Astrocyte (in vitro differentiated cells and primary cell): Measurements from ENCODE around the gene OR13F1. TPM values are rescaled to one million over a fixed set of nuclear protein-coding genes. Genes with fewer than 3 reads are reported as not detected.
"Not testable (repeated sequence)": the region's sequence is repeated elsewhere in the genome, so short reads cannot be mapped to it uniquely, and the experiment has no call there.

Source experiments
- DNase-seq: peaks from one replicate; pipeline ENCODE4 v3.0.0-alpha.2; 2010; ENCODE audit warnings: low read depth
- FAIRE-seq: peaks from 2 replicates; lab custom pipeline; 2011; peaks lifted over from hg19 to GRCh38; lab: Jason Lieb, UNC
- H2AFZ ChIP-seq: 2 replicates; pipeline ENCODE4 v1.6.0; 2012; ENCODE audit warnings: low read depth, low read length, inconsistent platforms
- H3K27ac ChIP-seq: 2 replicates; pipeline ENCODE4 v1.5.1; 2011; ENCODE audit warnings: low read depth, low read length, inconsistent platforms
- H3K27me3 ChIP-seq: 2 replicates; pipeline ENCODE4 v1.6.0; 2011; ENCODE audit warnings: low read length, inconsistent platforms; ENCODE audit not compliant: insufficient read depth
- H3K36me3 ChIP-seq: 2 replicates; pipeline ENCODE4 v1.5.1; 2011; ENCODE audit warnings: low read length, inconsistent platforms; ENCODE audit not compliant: insufficient read depth
- H3K4me1 ChIP-seq: 2 replicates; pipeline ENCODE4 v1.5.1; 2011; ENCODE audit warnings: low read length, inconsistent platforms; ENCODE audit not compliant: insufficient read depth
- H3K4me2 ChIP-seq: 2 replicates; pipeline ENCODE4 v1.6.0; 2012; ENCODE audit warnings: low read length, inconsistent platforms
- H3K4me3 ChIP-seq: 2 replicates; pipeline ENCODE4 v1.5.1; 2011; ENCODE audit warnings: low read depth, mild to moderate bottlenecking, low read length, inconsistent platforms; ENCODE audit not compliant: insufficient read depth
- H3K79me2 ChIP-seq: 2 replicates; pipeline ENCODE4 v1.6.0; 2012; ENCODE audit warnings: mild to moderate bottlenecking, low read length, inconsistent platforms; ENCODE audit not compliant: insufficient read depth
- H3K9ac ChIP-seq: 2 replicates; pipeline ENCODE4 v1.6.0; 2012; ENCODE audit warnings: mild to moderate bottlenecking, low read length, inconsistent platforms
- H3K9me3 ChIP-seq: 2 replicates; pipeline ENCODE4 v1.5.1; 2012; ENCODE audit warnings: low read depth, mild to moderate bottlenecking, low read length, inconsistent platforms; ENCODE audit not compliant: insufficient read depth
- H4K20me1 ChIP-seq: 2 replicates; pipeline ENCODE4 v1.6.0; 2012; ENCODE audit warnings: low read length, inconsistent platforms; ENCODE audit not compliant: insufficient read depth
- H3K27ac Mint-ChIP-seq: one replicate; pipeline ENCODE4 v1.8.0; 2021; ENCODE audit warnings: mild to moderate bottlenecking, mixed read lengths; ENCODE audit not compliant: unreplicated experiment
- H3K27me3 Mint-ChIP-seq: one replicate; pipeline ENCODE4 v1.8.0; 2021; ENCODE audit warnings: low read depth, mixed read lengths; ENCODE audit not compliant: unreplicated experiment
- H3K36me3 Mint-ChIP-seq: one replicate; pipeline ENCODE4 v1.8.0; 2021; ENCODE audit warnings: low read depth, mixed read lengths; ENCODE audit not compliant: unreplicated experiment
- H3K4me1 Mint-ChIP-seq: one replicate; pipeline ENCODE4 v1.8.0; 2021; ENCODE audit warnings: low read depth, mixed read lengths; ENCODE audit not compliant: unreplicated experiment
- H3K4me3 Mint-ChIP-seq: one replicate; pipeline ENCODE4 v1.8.0; 2021; ENCODE audit warnings: mild to moderate bottlenecking, moderate library complexity, mixed read lengths; ENCODE audit not compliant: unreplicated experiment
- H3K9me3 Mint-ChIP-seq: one replicate; pipeline ENCODE4 v1.8.0; 2021; ENCODE audit warnings: mild to moderate bottlenecking, mixed read lengths; ENCODE audit not compliant: unreplicated experiment
- EZH2 ChIP-seq: IDR thresholded peaks from 2 replicates; pipeline ENCODE4 v1.6.1; 2012; ENCODE audit warnings: mild to moderate bottlenecking, low read length, inconsistent platforms; ENCODE audit not compliant: insufficient read depth
- total RNA-seq: library from RNA; stranded (reverse); gene quantifications from 2 replicates; pipeline ENCODE4 v1.2.1, GENCODE V29; 2021
- TF ChIP-seq, protein P1 (sequence below): IDR thresholded peaks from 2 replicates; pipeline ENCODE4 v1.5.1; 2011; ENCODE audit warnings: low read depth, mild to moderate bottlenecking, inconsistent platforms, low read length, moderate library complexity; ENCODE audit not compliant: insufficient read depth

Gene OR13F1
- total RNA-seq, 1 donor from 2014 or later, result not detected

GRCh38 chr9:104514901-104515300 lies 10.8 kb downstream of the OR13F1 start:
- Histone ChIP-seq H3K79me2 (no peaks in the 10 kb centered on the region), H3K36me3 (no peaks in the 10 kb centered on the region), H3K27me3 (no peaks in the 10 kb centered on the region), H3K4me3 (no peak overlapping the region), H3K4me1 (no peaks in the 10 kb centered on the region), H3K9me3 (no peaks in the 10 kb centered on the region), H3K27ac (no peak overlapping the region), H3K4me2 (no peak overlapping the region), H2AFZ (no peak overlapping the region), H3K9ac (no peak overlapping the region), H4K20me1 (no peaks in the 10 kb centered on the region)
- no peaks in the 10 kb centered on the region for H3K4me1 Mint-ChIP-seq
- H3K4me3 Mint-ChIP-seq, result no peak overlapping the region
- TF ChIP-seq, protein P1, sequence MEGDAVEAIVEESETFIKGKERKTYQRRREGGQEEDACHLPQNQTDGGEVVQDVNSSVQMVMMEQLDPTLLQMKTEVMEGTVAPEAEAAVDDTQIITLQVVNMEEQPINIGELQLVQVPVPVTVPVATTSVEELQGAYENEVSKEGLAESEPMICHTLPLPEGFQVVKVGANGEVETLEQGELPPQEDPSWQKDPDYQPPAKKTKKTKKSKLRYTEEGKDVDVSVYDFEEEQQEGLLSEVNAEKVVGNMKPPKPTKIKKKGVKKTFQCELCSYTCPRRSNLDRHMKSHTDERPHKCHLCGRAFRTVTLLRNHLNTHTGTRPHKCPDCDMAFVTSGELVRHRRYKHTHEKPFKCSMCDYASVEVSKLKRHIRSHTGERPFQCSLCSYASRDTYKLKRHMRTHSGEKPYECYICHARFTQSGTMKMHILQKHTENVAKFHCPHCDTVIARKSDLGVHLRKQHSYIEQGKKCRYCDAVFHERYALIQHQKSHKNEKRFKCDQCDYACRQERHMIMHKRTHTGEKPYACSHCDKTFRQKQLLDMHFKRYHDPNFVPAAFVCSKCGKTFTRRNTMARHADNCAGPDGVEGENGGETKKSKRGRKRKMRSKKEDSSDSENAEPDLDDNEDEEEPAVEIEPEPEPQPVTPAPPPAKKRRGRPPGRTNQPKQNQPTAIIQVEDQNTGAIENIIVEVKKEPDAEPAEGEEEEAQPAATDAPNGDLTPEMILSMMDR, result no peak
- TF ChIP-seq EZH2, result no peak
- H3K9me3 Mint-ChIP-seq, result no peaks in the 10 kb centered on the region
- FAIRE-seq (no peak), DNase-seq (no peak)
- H3K27ac Mint-ChIP-seq, result no peak overlapping the region
- no peaks in the 10 kb centered on the region for H3K36me3 Mint-ChIP-seq
- H3K27me3 Mint-ChIP-seq, result no peaks in the 10 kb centered on the region

GRCh38 chr9:104520241-104520640 lies 16.2 kb downstream of the OR13F1 start:
- H3K4me1 ChIP-seq, H3K4me3 ChIP-seq, DNase-seq, H3K27me3 Mint-ChIP-seq, H3K9me3 ChIP-seq, H3K9me3 Mint-ChIP-seq, H3K27ac ChIP-seq, H2AFZ ChIP-seq, H4K20me1 ChIP-seq, H3K79me2 ChIP-seq, H3K27ac Mint-ChIP-seq, FAIRE-seq, H3K4me1 Mint-ChIP-seq, H3K4me3 Mint-ChIP-seq, H3K36me3 Mint-ChIP-seq, H3K9ac ChIP-seq, H3K36me3 ChIP-seq, H3K27me3 ChIP-seq, H3K4me2 ChIP-seq: not testable (repeated sequence)

- no peaks in the 10 kb centered on the region for H3K79me2 ChIP-seq
Observed at GRCh38 chr9:104527109-104527508, 23.0 kb downstream of the OR13F1 start, which contains the start of gene OR13C4. Gene OR13C4, minus strand, starts transcription at chr9:104527209. Its CDS starts 0 bp downstream, at chr9:104527209.

More at GRCh38 chr9:104527109-104527508, 23.0 kb downstream of the OR13F1 start, which contains the start of gene OR13C4:
- no peak within 1 kb of the TSS for H2AFZ ChIP-seq
- DNase-seq, result no peak
- H3K27ac Mint-ChIP-seq, result no peak within 1 kb of the TSS
- H3K9ac ChIP-seq, result no peak within 1 kb of the TSS
- H3K27ac ChIP-seq, result no peak within 1 kb of the TSS
- H3K9me3 ChIP-seq, result no peaks in the 10 kb centered on the region
- no peak within 1 kb of the TSS for H3K4me3 ChIP-seq
- H3K4me2 ChIP-seq, result no peak within 1 kb of the TSS
- no peaks in the 10 kb centered on the region for H4K20me1 ChIP-seq
- no peaks in the 10 kb centered on the region for H3K4me1 ChIP-seq
- H3K9me3 Mint-ChIP-seq, result peaks cover 3% of the 10 kb centered on the region
- no peaks in the 10 kb centered on the region for H3K27me3 Mint-ChIP-seq
- no peaks in the 10 kb centered on the region for H3K4me1 Mint-ChIP-seq
- no peak within 1 kb of the TSS for H3K4me3 Mint-ChIP-seq
- FAIRE-seq, result no peak
- TF ChIP-seq, protein P1, result no peak
- TF ChIP-seq EZH2, result no peak
- no peaks in the 10 kb centered on the region for H3K27me3 ChIP-seq
- H3K36me3 Mint-ChIP-seq, result no peaks in the 10 kb centered on the region
- no peaks in the 10 kb centered on the region for H3K36me3 ChIP-seq
